Measurements from ENCODE around the gene ANKH.

DNA sequence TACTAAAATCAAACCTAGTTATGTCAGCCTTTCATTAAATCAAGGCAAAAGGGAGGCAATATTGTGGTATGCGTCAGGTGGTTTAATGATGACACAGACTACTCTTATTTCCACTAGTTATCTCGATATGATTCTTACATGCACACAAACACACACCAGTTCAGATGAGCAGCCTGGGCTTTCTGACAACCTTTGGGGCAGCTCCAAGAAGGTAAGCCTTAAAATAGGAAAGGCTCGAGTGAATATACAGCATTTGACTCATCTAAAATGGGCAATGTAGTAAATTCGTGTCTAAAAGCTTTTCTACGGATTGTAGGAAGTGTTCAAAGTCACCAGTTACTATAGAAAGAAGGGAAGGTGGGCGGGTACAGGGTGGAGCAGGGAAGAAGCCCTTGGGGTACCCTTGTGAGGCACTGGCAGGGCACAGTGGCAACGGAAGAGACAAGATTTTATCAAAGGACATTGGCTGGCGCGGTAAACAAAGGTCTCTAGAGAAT is 1.9 kb downstream of the ANKH start:
- TF ChIP-seq BACH2 (CRISPR knock-in tag; IDR thresholded peaks at IDR 0.05; ENCODE audit: borderline replicate concordance): no peak
- TF ChIP-seq, protein P1, sequence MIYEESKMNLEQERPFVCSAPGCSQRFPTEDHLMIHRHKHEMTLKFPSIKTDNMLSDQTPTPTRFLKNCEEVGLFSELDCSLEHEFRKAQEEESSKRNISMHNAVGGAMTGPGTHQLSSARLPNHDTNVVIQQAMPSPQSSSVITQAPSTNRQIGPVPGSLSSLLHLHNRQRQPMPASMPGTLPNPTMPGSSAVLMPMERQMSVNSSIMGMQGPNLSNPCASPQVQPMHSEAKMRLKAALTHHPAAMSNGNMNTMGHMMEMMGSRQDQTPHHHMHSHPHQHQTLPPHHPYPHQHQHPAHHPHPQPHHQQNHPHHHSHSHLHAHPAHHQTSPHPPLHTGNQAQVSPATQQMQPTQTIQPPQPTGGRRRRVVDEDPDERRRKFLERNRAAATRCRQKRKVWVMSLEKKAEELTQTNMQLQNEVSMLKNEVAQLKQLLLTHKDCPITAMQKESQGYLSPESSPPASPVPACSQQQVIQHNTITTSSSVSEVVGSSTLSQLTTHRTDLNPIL (CRISPR knock-in tag; IDR thresholded peaks at IDR 0.05; ENCODE audit: low read depth): no peak
- no peak for TF ChIP-seq ZFP30 (CRISPR knock-in tag; IDR thresholded peaks at IDR 0.05)
- TF ChIP-seq PATZ1 (CRISPR knock-in tag; IDR thresholded peaks at IDR 0.05; ENCODE audit: borderline replicate concordance): no peak
- TF ChIP-seq ARNTL (CRISPR knock-in tag; IDR thresholded peaks at IDR 0.05; ENCODE audit: borderline replicate concordance, low read depth): no peak
- TF ChIP-seq ESRRG (CRISPR knock-in tag; IDR thresholded peaks at IDR 0.05): no peak
- no peak for TF ChIP-seq TOX (CRISPR knock-in tag; IDR thresholded peaks at IDR 0.05; ENCODE audit: borderline replicate concordance)
- TF ChIP-seq TSHZ2 (CRISPR knock-in tag; IDR thresholded peaks at IDR 0.05): no peak
- TF ChIP-seq ISL1 (CRISPR knock-in tag; IDR thresholded peaks at IDR 0.05): no peak
- no peak for TF ChIP-seq PPARA (CRISPR knock-in tag; IDR thresholded peaks at IDR 0.05; ENCODE audit: borderline replicate concordance)

All from SK-N-SH treated with all-trans-retinoic acid at 6 μM for 48 hours (cell line).